GM18498 (cell line): ENCODE data around the gene GAB1.

Source experiments
- ATAC-seq: cut with Tn5 transposase; IDR thresholded peaks from one replicate; pipeline ENCODE4 v1.9.1; 2021; ENCODE audit warnings: mild to moderate bottlenecking, moderate library complexity; ENCODE audit not compliant: unreplicated experiment

Gene GAB1

GRCh38 chr4:143336781-143337599, at the start of gene GAB1:
Gene GAB1 (plus strand): TSS chr4:143336876. CDS start chr4:143337189, 313 bp downstream.
- peak; percentile 77 for ATAC-seq

GRCh38 chr4:143287572-143287923, 49.1 kb upstream of the GAB1 start:
- ATAC-seq, result no peak

DNA sequence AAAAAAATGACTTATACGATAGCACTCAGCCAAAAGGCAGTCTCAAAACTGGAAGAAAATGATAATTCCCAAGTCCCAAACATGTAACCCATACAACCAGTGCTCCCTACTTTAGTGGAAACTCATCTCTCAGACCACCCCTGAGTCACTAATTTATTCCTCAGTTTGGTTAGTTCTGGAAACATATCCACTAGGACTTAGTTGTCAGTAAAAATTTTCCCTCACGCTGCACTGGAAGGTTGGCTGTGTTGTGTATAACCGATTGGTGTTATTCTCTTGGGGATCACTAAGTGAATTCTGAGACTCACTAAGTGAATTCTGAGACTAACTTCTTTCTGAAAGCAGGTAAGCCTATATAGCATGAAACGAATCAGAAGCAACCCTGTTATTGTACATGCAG, 48.5 kb upstream of the GAB1 start:
- ATAC-seq, result no peak

GRCh38 chr4:143289370-143289769, 47.3 kb upstream of the GAB1 start:
- no peak for ATAC-seq

GRCh38 chr4:143291314-143291713, 45.4 kb upstream of the GAB1 start:
- no peak for ATAC-seq

DNA sequence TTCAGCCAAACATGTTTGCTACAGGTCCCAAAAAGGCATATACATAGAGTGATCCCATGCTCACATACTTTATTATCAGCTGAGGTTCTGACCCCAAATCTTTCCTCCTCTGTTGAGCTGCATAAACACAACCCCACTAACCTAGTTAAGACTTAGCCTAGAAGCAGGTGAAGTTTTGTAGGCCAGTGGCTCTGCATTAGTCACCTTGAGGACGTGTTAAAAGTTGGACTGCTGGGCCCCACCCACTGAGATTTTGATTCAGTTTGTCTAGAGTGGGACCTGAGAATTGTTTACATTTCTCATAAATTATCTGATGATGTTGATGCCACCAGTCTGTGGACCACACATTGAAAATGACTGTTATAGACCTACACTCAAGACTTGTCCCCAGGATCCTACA, 43.8 kb upstream of the GAB1 start:
- ATAC-seq, result no peak

- no peak for ATAC-seq
Observed at GRCh38 chr4:143294310-143294709, 42.4 kb upstream of the GAB1 start.

- no peak for ATAC-seq
Observed at GRCh38 chr4:143294710-143295275, 41.9 kb upstream of the GAB1 start.

- no peak for ATAC-seq
Observed at GRCh38 chr4:143296397-143297067, 40.1 kb upstream of the GAB1 start.

DNA sequence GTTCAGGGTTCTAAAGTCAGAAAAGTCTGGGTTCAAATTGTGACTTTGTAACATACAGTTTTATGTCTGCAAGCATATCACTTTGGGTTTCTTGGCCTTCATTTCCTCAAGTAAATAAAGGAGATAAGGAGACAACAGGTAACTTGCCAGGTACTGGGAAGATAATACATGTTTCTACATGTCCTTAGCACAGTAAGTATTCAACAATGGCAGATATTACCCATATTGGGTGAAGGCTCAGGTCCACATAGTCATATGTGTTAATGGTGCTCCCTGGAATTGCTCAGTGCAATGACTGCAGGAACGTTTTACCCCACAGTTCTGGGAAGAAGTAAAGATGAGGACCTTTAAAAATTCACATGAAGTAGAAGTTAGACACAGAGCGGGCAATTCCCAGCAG, 35.8 kb upstream of the GAB1 start:
- ATAC-seq, result no peak

DNA sequence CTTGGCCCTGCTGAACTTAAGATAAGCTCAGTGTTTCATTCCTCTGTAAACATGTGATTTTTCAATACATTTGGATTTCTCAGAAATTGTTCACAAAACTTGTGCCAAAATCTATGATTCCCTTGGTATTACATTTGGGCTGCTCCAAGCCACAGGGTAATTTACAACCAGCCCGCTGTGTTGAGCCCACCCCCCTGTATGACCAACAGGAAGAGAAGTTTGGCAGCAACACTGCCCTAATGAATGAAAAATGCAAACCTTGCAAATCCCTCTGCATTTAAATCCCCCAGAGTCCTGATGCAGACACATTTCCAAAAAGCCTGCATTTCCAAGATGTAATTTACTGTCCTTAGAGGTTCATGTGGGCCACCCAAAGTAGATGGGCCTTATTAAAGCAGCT, 34.1 kb upstream of the GAB1 start:
- no peak for ATAC-seq

DNA sequence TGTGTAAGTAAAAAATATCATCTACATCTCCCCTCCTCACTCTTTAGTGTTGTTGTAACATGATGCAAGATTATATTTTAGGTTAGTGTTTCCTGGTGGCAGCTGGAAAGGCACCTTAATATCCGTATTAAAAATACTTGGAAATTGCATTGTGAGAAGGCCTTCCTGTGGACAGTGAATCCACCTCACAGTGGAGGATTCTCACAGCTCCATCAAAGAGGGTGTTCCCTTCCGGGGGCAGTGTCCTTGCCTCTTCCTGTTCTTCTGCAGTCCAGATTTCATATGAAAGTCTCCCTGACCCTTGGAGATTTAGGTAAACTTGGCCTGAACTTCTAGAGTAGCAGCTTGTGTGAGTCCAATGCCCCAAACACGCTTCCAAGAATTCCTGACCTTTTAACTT, 29.9 kb upstream of the GAB1 start:
- ATAC-seq, result no peak

DNA sequence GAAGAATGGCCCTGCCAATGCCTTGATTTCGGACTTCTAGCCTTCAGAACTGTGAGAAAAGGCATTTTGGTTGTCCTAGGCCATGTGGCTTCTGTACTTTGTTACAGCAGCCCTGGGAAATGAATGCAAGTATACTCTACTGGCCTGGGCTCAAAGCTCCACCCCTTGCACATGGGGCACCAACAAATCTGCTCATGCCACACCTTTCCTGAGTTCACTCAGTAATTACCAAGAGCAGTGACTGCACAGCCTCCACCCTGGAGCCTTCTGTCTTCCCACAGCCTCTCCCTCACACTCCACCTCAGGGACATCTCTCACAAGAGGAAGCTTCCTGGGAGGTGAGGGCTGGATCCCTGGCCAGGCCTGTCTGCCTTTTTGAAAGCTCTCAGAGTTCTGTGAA, 29.1 kb upstream of the GAB1 start:
- ATAC-seq, result no peak

DNA sequence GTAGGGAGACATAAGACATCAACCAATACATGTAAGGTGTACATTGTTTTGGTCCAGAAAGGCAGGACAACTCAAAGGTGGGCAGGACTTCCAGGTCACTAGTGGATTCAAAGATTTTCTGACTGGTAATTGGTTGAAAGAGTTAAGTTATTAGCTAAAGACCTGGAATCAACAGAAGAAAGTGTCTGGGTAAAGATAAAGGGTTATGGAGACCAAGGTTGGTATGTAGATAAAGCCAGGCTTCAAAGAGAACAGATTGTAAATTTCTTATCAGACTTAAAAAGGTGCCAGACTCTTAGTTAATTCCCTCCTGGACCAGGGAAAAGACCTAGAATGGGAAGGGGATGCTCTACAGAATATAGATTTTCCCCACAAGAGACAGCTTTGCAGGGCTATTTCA, 28.3 kb upstream of the GAB1 start:
- no peak for ATAC-seq

- ATAC-seq, result no peak
Observed at GRCh38 chr4:143311924-143312323, 24.8 kb upstream of the GAB1 start.

- no peak for ATAC-seq
Observed at GRCh38 chr4:143313521-143313920, 23.2 kb upstream of the GAB1 start.

- no peak for ATAC-seq
Observed at GRCh38 chr4:143313996-143314395, 22.7 kb upstream of the GAB1 start.

DNA sequence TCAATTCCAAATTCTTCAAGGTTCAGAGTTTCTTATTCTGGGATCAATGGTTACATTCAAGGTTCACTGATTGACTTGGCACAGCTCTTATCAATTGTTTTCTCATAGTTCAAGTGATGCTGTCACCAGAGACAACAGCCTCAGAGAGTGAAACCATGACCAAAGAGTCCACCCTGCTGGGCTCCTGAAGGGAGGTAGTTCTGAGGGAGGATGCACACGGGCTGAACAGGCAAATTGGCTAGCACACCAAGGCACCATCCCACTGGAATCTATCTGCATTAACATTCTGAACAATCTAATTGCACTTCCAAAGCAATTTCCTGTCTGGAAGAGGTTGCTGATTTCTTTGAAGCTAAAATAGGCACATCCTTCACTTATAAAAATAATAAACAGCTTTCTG, 16.6 kb upstream of the GAB1 start:
- no peak for ATAC-seq

DNA sequence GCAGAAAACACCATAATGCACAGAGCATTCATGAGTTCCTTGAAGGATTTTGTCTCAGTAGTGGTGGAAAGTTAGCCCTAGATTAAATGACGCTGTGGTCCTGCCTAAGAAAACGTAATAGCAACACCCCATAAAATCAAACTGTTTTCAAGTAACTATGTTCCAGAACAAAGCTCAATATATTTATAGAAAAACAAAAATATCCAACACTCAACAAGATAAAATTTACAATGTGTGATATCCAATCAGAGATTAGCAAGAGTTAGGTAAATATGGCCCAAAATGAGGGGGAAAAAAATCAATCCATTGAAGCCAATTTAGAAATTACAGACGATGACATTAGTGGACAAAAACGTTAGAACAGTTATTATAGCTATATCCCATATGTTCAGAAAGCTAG, 9.9 kb upstream of the GAB1 start:
- ATAC-seq, result no peak

- ATAC-seq, result no peak
Observed at GRCh38 chr4:143329985-143330384, 6.7 kb upstream of the GAB1 start.

- peak; percentile 59 for ATAC-seq
Observed at GRCh38 chr4:143335979-143336780, 496 bp upstream of the GAB1 start.
